ENCODE measurements around the gene DBN1. TPM values are rescaled to one million over a fixed set of nuclear protein-coding genes. Genes with fewer than 3 reads are reported as not detected.

The DBN1 gene
- total RNA-seq, 1 donor from 2014 or later = 27.2 TPM

DNA sequence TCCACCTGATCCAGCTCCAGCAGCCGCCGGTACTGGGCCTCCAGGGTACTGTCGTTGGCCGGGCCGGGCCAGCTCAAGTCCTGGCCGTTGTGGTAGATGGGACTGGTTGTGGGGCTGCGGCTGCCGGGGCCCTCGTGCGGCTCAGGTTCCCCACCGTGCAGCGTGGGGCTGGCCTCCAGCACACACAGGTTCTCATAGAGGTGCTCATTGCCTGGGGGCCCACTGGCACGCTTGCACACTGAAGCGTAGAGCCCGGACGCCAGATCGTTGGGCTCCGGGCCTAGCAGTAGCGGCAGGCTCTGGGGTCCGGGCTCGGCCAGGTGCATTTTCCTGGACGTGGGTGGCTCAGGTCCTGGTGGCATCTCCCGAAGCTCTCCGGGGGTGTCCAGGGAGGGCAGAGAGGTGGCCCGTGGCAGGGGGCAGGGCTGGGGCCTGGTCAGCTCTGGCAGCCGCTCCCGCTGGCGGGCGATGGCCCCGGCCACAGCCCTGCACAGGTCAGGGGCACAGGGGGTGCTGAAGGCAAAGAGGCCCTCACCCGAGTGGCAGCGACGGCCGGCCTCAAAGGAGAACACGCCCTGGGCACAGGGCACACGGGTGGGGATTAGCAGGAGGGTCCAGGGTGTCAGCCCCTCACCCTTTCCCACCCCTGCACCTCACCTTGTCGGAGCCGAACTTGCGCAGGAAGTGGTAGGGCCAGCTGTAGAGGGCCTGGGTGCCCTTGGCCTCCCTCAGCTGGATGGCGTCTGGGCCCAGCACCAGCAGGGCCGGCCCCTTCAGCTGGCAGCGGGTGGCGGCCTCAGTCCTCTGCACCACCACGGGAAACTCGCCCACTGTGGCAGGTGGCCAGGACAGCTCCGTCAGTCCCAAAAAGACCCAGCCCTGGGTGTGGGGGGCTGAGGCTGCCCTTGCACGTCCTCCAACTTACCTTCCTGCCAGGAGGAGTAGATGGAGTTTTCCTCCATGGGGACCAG is 30.9 kb upstream of the DBN1 start:
- no peak for ATAC-seq

DNA sequence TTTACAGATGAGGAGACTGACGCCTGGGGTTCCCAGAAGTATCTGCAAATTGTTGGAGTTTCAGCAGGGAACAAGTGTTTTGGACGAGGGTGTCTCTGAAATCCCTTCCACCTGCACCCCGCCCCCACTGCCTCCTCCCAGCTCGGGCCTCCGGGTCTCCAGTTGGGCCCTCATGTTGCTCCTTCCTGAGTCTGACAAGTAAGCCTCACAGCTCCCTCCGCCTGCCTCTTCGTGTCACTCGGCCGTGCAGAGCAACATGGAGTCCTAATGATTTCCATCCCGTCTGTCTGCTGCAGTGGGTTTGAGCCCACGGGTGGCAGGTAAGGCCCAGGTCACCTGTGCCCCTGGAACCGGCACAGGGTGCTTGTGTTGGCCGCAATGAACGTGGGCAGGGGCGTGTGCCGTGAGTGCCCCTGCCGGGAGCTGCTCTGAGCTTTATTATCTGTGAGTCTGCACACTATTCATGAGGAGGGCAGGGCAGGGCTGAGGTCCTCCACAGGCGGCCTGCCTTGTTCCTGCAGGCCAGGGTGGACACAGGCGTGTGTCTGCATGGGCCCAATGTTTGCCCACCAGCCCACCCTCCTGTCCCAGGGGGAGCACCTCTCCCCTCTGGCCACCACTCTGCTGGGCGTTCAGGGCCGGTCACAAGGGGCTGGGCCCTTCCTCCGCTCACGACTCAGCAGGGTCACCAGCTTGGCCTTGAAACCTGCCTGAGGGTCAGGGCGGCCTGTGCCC is 30.1 kb upstream of the DBN1 start:
- no peak for ATAC-seq

DNA sequence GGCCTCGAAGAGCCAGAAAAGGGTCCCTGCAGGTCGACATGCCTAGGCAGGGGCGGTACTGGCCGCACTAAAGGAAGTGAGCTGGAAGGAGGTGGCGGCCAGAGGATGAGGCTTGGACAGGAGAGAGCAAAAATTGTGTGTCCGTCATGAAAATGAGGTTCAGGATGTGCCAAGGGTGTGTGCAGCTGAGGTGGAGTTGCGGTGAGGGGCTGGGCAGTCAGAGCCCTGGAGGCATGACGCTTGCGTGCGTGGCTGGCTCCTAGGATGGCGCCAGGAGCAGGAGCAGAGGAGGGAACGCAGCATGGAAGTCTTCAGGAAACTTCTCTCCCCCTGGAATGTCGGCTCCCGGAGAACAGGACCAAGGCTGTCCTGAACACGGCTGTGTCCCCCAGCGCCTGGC is 29.5 kb upstream of the DBN1 start:
- ATAC-seq = no peak

DNA sequence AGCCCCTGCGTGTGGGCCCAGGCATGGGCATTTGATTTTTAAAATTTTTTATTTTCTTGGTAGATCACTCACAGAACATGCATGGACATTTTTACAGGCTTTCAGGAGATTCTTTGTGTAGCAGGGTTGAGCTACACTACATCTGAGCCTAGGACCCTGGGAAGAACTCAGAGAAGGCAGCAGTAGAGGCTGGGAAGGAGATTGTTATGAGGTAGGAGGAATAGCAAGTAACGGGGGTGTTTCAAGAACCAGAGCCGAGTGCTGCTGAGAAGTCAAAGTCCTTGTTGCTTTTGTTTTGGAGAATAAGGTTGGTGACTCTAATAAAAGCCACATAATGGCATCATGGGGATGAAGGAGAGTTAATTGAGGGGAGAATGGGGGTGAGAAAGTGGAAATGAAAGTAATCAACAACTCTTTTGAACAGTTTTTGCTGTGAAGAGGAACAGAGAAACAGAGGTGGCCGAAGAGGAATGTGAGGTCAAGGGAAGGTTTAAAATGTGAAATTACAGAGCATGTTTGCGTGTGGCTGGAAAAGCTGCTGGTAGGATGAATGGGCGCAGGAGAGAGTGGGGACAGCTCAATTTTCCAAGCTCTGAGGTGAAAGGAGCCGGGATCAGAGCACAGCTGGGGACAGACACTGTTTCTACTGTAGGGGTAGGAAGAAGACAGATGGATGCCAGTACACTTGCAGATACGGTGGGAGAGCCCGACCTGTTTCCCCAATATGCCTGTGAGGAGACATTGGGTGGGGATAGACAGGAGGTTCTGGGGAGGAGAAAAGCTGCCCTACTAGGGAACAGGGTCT is 28.6 kb upstream of the DBN1 start:
- ATAC-seq = no peak

DNA sequence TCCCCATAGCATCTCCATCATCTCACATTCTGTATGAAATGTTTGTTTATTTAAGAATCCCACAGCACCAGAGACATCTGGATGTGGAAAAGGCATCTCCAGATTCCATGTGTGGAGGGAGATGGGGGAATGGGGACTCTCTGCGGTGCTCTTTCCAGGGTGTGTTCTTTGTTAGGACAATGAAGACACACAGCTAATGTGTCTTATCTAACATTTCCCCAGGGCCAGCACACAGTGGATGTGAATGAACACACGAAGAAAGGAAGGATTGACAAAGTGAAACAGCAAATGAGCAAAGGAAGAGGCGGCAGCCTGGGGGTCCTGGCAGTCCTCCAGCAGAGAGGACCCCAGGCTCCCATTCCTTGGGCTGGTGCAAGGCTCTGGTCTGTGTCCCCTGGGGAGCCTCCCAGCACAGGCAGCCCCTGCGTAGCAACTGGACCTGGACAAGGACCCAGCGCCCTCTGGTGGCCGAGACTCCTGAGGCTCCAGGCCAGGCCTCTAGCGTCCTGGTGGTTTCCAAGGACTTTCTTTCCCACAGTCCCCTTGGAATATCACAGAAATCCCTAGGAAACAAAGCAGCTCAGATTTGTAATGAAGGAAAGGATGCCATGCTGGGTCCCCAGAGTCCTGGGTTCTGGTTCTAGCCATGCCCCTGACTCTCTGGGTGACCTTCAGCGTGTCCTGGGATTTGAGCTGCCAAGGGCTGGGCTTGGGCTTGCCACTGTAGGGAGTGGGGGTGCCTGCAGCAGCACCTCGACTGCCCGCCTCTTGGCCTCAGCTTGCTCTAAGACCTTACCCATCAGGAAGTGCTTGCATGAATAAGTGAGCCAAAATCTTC is 27.5 kb upstream of the DBN1 start:
- no peak for ATAC-seq

DNA sequence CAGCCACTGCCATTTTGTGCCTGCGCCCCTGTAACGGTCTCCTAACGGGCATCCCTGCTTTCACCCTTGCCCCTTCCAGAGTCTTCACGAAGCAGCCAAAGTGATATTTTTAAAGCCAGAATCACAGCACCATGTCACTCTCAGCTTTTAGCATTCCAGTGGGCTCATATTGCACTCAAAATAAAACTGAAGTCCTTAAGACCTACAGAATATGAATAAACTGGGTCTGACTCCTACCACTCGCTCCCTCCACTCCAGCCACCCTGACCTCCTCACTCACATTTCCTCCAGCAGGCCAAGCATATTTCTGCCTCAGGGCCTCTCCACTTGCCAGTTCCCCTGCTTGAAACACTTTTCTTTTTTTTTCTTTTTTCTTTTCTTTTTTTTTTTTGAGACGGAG is 26.4 kb upstream of the DBN1 start:
- no peak for ATAC-seq

DNA sequence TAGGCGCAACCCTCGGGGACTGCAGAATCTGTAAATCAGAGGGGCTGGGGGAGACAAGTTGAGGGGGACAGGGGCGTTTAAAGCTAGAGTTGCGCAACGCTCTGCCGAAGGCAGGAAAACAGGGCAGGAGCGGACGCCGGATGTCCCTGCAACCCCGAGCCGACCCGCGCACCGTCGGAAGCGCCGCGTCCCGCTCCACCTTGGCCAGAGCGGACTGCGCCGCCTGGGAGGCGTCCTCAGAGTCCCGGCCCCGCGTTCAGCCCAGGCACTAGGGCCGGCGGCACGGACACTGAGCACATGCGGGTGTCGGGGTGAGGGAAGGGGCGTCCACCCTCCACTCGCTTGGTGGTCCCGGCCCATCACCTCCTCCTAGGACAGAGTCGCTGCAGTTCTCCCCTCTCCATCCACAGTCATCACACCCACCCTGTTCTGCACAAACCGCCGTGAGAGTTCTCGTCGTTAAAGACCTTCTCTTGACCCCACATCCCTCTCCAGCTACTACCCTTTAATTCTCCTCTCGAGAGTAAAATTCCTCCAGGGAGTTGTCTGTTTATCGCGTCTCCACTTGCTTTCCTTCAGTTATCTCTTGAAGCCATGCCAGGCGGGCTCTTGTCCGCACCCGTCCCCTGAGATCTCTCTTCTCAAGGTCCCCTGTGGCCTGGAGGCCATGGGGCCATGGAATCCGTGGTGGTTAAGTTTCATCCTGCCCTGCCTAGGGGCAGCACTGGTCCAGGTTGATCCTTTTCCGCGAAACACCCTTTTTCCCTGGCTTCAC is 24.8 kb upstream of the DBN1 start:
- ATAC-seq = peak; percentile 6

DNA sequence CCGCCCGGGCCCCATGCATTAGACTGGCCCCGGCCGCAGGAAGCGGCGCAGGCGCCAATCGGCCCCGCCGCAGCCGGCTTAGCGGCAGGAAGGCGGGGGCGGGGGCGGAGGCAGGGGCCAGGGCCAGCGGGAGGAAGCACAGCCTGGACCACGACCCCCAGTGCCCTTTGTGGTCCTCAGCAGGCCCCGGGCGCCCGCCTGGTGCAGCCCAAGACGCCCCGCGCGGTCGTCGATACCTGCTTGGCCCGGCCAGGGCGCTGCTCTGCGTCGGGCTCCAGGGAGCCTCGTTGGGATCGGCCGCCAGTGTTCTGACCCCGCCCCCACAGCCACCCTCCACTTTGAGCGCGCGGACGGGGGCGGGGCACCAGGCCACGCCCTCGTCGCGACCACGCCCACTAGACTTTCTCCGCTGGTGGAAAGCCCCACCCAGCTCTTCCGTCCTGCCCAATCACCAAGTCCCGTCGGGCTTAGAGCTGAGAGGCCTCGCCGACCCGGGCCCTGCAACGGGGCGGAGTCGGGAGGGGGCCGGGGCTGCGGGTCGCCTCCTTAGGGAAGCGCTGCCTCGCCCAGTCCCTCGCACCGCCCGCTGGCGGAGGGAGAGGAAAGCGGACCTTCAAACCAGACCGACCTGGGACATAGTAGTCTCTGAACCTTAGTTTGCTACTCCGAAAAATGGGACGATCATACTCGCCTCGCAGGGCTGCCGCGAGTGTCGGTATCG is 24.0 kb upstream of the DBN1 start, which contains the start of gene PDLIM7:
PDLIM7 (minus strand) TSS at position 313 of the 721 bp plus-strand sequence. CDS start 1,092 bp downstream, outside the sequence.
- ATAC-seq = peak; percentile 86

DNA sequence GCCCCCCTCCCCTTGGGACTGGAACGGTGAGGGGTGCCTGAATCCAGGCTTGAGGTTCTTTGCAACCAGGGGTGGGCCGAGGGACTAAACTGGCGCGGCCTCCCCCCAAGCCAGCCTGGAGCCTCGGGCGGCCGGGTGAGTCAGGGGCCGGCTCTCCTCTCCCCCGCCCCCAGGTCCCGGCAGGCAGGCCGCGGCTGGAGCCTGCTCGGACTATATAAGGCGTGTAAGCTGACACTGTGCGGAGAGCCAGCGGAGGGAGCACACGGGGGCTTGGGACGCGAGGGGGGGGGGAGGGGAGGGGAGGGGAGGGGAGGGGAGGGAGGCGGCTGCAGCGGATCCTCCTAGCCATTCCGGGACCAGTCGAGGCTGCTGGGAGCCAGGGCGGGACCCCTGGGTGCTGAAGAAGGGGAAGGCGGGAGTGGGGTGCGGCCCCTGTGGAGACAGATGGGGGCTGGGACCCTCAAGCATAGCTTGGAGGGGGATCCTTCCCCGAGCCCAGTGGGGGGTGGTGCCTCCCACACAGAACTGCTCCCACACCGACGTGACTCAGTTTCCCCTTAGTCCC is 23.4 kb upstream of the DBN1 start:
- ATAC-seq = peak; percentile 35

DNA sequence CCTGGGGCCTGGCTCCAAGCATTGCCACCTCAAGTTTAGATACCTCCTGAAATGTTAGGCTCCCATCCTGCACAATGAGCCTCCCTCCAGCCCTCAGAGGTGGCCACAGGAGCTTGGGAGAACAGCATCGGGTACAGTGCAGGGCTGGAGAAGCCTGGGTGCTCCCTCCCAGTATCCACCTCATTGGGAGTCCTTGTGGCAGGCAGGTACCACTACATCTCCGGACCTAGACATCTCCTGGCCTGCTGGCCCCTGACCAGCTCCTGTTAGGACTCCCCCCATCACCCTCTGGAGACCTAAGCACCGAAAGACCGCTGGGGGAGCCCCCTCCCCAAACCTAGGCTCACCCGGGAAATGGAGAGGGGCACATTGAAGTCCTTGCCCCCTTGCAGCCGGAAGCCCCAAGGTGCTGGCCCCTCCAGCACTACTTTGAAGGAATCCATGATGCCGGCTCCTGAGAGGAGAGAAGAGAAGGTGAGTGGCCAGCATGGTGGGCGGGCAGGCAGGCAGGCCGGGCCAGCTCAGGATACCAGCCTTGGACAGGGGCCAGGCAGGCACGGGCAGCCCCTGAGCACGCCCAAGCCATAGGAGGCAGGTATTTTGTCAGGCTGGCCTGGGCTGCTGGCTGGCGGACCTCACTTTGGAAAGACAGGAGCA is 22.8 kb upstream of the DBN1 start:
- ATAC-seq = no peak

DNA sequence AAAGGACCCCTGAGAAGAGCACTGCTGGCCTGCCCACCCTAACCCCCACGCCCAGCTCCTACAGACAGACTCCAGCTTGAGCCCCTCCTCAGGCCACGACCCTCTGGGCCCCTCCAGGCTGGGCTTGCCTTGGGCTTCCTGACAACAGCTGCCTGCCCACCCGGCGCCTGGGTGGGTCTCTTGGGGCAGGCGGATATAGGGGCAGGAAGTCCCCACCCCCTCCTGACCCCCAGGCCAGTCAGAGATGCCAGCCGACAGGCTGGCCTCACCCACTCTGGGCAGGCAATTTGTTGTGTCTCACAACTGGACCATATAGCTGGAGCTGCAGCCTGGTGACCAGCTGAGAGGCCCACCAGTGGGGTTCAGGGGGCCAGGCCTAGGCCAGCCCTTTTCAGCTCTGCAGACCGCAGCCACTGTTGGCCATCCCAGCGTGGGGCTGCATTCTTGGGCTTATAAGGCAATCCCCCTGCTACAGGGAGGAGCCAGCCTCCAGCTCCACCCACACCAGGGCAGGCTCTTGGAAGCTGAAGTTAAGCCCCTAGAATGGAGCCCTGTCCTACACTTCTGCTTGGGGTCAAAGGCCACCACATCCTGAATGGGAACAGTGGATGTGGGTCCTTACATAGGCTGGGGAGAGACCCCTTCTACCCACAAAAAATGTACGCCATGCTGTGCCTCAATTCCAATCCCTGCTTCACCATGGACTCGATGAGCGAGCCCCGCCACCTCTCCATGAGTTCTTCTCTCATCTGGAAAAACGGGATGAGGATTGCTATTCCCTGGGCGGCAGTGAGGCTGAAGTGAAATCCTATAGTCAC is 22.0 kb upstream of the DBN1 start:
- ATAC-seq = no peak

DNA sequence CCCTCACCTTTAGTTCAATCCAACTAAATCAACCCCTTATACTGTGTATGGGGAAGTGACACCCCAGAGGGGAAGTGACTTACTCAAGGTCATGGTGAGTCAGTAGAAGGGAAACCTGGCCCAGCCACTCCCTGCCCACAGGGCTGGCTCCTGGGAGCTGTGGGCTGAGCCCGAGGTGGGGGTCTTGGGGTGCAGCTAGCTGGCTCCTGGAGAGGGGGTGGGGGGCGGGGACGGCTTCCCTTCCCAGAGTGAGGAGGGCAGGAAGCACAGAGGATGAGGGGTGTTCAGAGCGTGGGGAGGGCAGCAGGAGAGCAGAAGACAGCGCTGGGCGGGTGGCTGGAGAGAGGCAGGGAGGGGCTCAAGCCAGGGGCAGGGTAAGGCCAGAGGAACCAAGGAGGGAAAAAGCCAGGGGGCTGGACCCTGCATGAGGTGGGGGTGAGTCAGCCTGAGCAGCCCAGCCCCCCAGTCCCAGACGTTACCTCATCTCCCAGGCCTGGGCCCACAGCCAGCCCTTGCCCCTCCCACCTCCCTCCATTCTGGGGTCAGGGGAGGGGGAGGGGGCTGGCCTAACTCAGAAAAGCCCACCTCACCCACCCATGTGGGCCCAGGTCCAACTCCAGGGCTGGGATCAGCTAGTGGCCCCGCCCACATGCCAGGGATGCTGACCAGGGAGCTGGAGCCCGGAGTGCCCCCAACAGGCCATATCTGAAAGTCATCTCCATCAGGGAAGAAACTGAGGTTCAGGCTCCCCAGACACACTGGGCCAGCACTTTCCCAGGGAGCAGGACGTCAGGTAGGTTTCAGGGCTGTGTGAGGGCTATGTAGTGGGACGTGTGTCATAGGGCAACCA is 21.1 kb upstream of the DBN1 start:
- peak; percentile 48 for ATAC-seq

DNA sequence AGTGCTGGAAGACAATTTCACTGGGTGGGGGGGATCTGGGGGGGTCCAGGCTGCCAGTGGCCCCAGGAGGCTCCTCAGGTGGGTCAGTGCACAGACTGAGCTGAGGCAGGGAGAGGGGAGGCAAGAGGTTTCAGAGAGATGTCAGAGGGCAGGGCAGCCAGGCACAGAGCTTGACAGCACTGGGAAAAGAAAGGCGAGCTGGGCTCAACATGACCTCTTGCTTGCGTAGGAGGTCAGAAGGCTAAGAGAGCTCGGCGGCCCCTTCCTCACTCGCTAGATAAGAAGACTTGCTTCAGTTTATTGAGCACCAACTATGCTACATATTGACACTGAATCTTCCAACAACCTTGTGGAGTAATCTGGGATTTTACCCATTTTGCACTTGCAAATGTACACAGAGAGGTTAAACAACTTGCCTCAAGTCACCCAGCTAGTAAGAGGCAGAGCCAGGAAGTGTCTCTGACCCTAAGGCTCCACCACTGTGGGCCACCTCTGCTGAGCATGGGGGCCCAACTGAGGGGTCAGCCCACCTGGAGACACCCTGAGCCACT is 20.4 kb upstream of the DBN1 start:
- ATAC-seq = no peak

DNA sequence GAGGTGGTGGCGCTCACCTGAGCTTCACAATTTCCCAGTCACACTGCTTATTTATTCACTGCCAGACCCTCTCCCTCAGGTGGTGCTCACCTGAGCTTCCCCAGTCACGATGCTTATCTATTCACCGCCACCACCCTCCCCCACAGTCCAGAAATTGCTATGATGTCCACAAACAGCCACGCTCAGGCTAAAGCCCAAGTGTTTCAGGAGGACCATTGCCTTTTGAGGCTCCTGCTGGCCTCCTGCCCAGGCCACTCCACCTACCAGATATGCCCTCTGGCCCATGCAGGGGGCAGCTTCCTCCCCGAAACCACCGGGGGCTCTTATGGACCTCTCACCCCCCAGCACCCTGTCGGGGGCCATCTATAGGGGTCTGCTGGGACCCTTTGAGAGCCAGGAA is 19.4 kb upstream of the DBN1 start:
- no peak for ATAC-seq

DNA sequence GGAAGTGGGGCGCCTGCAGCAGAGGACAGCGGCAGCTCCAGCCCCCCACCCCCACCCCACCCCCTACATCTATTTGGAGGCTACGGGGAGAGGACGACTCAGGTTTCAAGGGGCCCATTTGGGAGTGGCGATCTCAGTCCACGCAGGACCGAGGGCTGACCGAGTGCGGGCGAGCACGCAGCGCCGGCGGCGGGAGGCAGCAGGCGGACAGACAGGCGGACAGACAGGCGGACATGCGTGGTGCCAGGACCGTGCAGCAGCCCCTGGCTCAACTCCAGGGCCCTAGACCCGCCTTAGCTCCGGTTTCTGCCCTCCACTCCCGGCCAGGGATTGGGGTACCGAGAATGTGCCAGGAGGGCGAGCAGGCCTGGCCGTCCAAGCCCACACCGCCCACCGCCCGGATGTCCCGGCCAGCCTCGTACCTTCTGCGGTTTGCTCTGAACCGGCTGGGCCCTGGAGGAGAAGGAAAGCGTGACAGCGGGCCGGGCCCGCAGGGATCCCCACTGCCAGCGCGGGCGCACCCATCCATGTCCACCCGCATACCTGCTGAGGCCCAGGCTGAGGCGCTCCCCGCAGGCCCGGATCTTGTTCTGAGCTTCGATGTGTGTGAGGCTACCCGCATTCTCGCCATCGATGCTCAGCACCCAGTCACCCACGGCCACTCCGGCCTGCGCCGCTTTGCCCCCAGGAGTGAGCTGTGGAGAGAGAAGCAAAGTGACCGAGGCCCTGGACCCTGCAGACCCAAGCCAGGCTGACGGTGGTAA is 18.7 kb upstream of the DBN1 start:
- no peak for ATAC-seq

DNA sequence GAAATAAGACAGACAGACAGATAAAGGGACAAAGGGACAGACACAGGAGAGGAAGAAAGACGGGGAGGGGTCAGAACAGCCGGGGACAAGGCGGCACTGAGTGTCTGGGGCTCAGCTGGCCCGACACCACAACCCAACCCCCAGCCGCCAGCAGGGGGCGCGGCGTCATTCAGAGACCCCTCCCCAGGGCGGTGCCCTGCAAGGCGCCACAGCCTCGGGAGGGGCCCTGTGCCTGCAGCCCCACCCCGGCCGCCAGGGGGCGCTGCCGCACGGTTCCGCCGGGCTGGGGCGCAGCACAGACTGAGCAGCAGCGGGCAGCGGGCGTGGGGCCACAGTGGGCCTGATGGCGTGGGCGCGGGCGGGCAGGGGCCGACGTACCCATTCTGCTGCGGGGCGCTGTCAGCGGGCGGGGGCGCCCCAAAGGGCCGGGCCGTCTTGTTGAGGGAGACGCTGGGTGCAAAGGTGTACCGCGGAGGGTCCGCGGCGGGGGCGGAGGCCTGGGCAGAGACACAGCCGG is 18.1 kb upstream of the DBN1 start:
- ATAC-seq = no peak
